Spleen (tissue), 11 donors: ENCODE measurements around the gene VPS26B. TPM values are rescaled to one million over a fixed set of nuclear protein-coding genes. Genes with fewer than 3 reads are reported as not detected.

Experiments used
- DNase-seq: peaks from one replicate; pipeline ENCODE4 v3.0.0-alpha.2; 2020
- H3K27ac ChIP-seq, 8 donors: fragments of 200-600 bp; sonication (generic) in 7 of 8; 1 replicate in 4 of 8; 2 replicates in 4 of 8; pipeline versions ENCODE4 v1.5.0 to v1.8.0; 2016 to 2021; ENCODE audit warnings: inconsistent platforms in 4 of 8, mild to moderate bottlenecking in 4 of 8, moderate library complexity in 1 of 8
- H3K27me3 ChIP-seq, 7 donors: fragments of 200-600 bp; sonication (generic) in 6 of 7; replicated peaks in 1 of 7; 1 replicate in 4 of 7; 2 replicates in 3 of 7; pipeline versions ENCODE4 v1.5.0 to v1.8.0; 2016 to 2021; ENCODE audit warnings: inconsistent platforms in 3 of 7, mild to moderate bottlenecking in 1 of 7
- H3K36me3 ChIP-seq, 6 donors: fragments of 200-600 bp; sonication (generic) in 5 of 6; 1 replicate in 4 of 6; 2 replicates in 2 of 6; pipeline versions ENCODE4 v1.5.0 to v1.8.0; 2016 to 2021; ENCODE audit warnings: inconsistent platforms in 2 of 6
- H3K4me1 ChIP-seq, 6 donors: fragments of 200-600 bp; sonication (generic) in 5 of 6; 1 replicate in 3 of 6; 2 replicates in 3 of 6; pipeline versions ENCODE4 v1.5.0 to v1.8.0; 2016 to 2021; ENCODE audit warnings: inconsistent platforms in 3 of 6
- H3K4me3 ChIP-seq, 8 donors: fragments of 200-600 bp; sonication (generic) in 7 of 8; 1 replicate in 4 of 8; 2 replicates in 4 of 8; pipeline versions ENCODE4 v1.5.0 to v1.8.0; 2016 to 2021; ENCODE audit warnings: inconsistent platforms in 4 of 8, mild to moderate bottlenecking in 4 of 8, moderate library complexity in 2 of 8
- H3K9me3 ChIP-seq, 8 donors: fragments of 200-600 bp; sonication (generic) in 7 of 8; 1 replicate in 4 of 8; 2 replicates in 4 of 8; pipeline versions ENCODE4 v1.5.0 to v1.8.0; 2016 to 2021; ENCODE audit warnings: inconsistent platforms in 4 of 8
- POLR2A ChIP-seq, 3 donors: fragments of 450-650 bp; IDR thresholded peaks; one replicate each; pipeline ENCODE4 v1.5.1; 2017; ENCODE audit warnings: antibody characterized with exemption in 3 of 3, mild to moderate bottlenecking in 1 of 3
- POLR2AphosphoS5 ChIP-seq, 3 donors: sonication (generic); formaldehyde crosslinking; IDR thresholded peaks; one replicate each; pipeline ENCODE4 v1.5.1; 2017; ENCODE audit warnings: antibody characterized with exemption in 3 of 3
- WGBS, 5 donors: extraction: QIAGEN DNeasy Blood & Tissue Kit in 3 of 5; methylation state at CpG; one replicate each; pipeline versions ENCODE4 v1.1.5 to v1.1.7; 2013 to 2018; 5-methylcytosine and 5-hydroxymethylcytosine counted together
- intact Hi-C: fragments of 100-400 bp; cut with DNase I; formaldehyde crosslinking; loops from one replicate; pipeline ENCODE4 v1.15.0; 2023; ENCODE audit warnings: low total_unique reads
- polyA plus RNA-seq, 3 donors: library from polyadenylated mRNA; stranded (reverse); fragments of 200-250 nt; gene quantifications; one replicate each; pipeline ENCODE4 v1.2.1, GENCODE V29; 2013
- total RNA-seq, 7 donors: library from RNA; depleted of rRNA in 3 of 7; stranded (reverse); fragments of >200 nt in 3 of 7; fragmentation: NEBNext Ultra II Directional in 4 of 7; extraction: Animal tissue kit (Norgen Biotek cat#: 25700) in 4 of 7; gene quantifications; one replicate each; pipeline versions ENCODE4 v1.1.0 to v1.2.1, GENCODE V29; 2016 to 2021
- TF ChIP-seq, protein P1 (sequence below), 11 experiments: fragments of 200-600 bp in 7 of 11; fragments of 450-650 bp in 4 of 11; sonication (generic) in 4 of 11; IDR thresholded peaks in 8 of 11; conservative IDR thresholded peaks in 3 of 11; 1 replicate in 7 of 11; 2 replicates in 4 of 11; pipeline versions ENCODE4 v1.4.0 to v1.8.0; 2016 to 2021; ENCODE audit warnings: antibody characterized with exemption in 11 of 11, inconsistent platforms in 4 of 11, mild to moderate bottlenecking in 1 of 11
- donor health status: healthy with polysubstance abuse.
- donor health status: DM: no; HTN: no; CAD: no; lungs with moderate emphysema.
- donor health status: DM: no; HTN: no; CAD: no.
- donor health status: Bipolar disorder and iron deficiency.
- donor health status: healthy.
- donor health status: DM: no; HTN: no; CAD: no.
- donor health status: DM: yes; HTN: yes; CAD: no.

VPS26B gene
- total and polyA plus RNA-seq, 10 donors: 9.7 to 48.9 (median 38.9) TPM

- Histone ChIP-seq H3K27ac (peak overlapping the region in 3 of 8 donors; percentile 9 to 32 (median 31)), H3K9me3 (no peaks in the 10 kb centered on the region), H3K27me3 (no peaks in the 10 kb centered on the region), H3K36me3 (peaks cover 2 to 61% (median 54%) of the 10 kb centered on the region in 6 donors), H3K4me1 (peaks cover 10 to 54% (median 33%) of the 10 kb centered on the region in 6 donors), H3K4me3 (no peak overlapping the region)
- no peak for DNase-seq
- 74 to 92% (median 84%) methylated on average over 3 of the region's 3 CpGs for WGBS, 5 donors
- intact Hi-C loops: loop anchor here (10.0 kb wide), 1 partner anchor 45 kb away; no protein-coding TSS in a partner anchor
- TF ChIP-seq, protein P1, sequence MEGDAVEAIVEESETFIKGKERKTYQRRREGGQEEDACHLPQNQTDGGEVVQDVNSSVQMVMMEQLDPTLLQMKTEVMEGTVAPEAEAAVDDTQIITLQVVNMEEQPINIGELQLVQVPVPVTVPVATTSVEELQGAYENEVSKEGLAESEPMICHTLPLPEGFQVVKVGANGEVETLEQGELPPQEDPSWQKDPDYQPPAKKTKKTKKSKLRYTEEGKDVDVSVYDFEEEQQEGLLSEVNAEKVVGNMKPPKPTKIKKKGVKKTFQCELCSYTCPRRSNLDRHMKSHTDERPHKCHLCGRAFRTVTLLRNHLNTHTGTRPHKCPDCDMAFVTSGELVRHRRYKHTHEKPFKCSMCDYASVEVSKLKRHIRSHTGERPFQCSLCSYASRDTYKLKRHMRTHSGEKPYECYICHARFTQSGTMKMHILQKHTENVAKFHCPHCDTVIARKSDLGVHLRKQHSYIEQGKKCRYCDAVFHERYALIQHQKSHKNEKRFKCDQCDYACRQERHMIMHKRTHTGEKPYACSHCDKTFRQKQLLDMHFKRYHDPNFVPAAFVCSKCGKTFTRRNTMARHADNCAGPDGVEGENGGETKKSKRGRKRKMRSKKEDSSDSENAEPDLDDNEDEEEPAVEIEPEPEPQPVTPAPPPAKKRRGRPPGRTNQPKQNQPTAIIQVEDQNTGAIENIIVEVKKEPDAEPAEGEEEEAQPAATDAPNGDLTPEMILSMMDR (IDR thresholded peaks at IDR 0.05 in 8 of 11, conservative IDR thresholded peaks at IDR 0.05 in 3 of 11): no peak
- TF ChIP-seq POLR2A (IDR thresholded peaks at IDR 0.05): no peak
- TF ChIP-seq POLR2AphosphoS5 (IDR thresholded peaks at IDR 0.05): no peak
These were observed 25.8 kb downstream of the VPS26B start for GRCh38 chr11:134250246-134250645.

DNA sequence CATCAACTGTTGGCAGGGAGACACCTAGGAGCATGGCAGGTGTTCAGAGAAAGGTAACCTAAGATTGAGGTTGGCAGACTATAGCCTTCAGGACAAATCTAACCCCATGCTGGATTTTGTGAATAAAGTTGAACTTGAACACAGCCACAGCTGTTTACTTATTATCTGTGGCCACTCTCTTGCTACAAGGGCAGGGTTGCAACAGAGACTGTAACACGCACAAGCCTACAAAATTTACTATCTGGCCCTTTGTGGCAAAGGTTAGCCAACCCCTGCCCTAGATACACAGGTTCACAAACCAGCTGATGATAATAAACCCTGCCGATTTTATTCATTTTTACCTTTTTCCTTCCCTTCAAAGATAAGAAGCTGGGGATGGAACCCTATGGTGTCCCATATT is 26.2 kb downstream of the VPS26B start:
- Histone ChIP-seq H3K27me3 (no peaks in the 10 kb centered on the region), H3K27ac (peak overlapping the region in 3 of 8 donors; percentile 9 to 32 (median 31)), H3K9me3 (no peaks in the 10 kb centered on the region), H3K4me1 (peaks cover 10 to 58% (median 36%) of the 10 kb centered on the region in 6 donors), H3K36me3 (peaks cover 2 to 56% (median 49%) of the 10 kb centered on the region in 6 donors), H3K4me3 (no peak overlapping the region)
- intact Hi-C loops: loop anchor here (10.0 kb wide), 1 partner anchor 46 kb away; no protein-coding TSS in a partner anchor
- 55 to 88% (median 72%) methylated on average over 2 of the region's 2 CpGs for WGBS, 5 donors
- DNase-seq: no peak
- TF ChIP-seq POLR2AphosphoS5 (IDR thresholded peaks at IDR 0.05) (no peak), POLR2A (IDR thresholded peaks at IDR 0.05) (no peak)
- TF ChIP-seq, protein P1 (IDR thresholded peaks at IDR 0.05 in 8 of 11, conservative IDR thresholded peaks at IDR 0.05 in 3 of 11): no peak

DNA sequence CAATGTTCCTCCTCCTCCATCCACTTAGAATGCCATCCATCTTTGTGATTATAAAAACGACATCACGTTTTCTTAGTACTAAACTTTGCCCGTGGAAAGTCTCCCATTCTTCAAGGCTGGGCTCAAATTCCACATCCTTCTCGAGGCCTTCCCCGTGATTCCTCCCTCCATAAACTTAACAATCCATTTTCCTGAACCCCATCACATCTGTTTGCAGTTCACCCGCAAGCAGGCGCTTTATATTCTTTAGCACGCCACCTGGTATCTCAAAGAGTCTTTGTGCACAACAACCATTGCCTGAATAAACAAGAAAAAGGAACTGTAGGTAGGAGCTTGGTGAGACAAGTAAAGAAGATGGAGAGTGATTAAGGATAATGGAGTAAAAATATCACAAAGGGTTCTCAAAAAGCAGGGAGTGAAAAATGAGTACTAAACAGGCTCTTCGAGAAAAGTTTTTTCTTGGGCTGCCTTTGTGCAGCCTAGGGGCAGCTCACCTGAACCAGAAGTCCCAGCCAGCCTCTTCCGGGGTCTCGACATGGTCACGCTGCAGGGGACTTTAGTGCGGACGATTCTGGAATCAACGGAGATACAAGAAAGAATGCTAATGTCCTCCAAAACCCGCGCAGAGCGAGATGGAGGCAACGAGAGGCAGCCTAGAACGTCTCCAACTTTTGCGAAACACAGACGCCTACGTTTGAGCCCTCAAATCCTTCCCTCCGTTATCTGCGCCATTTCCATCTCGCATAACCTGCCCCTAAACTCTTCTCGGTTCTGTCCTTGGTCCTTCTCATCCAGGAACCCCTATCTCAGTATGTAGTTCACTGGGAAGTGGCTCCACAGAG is 28.1 kb downstream of the VPS26B start:
- 5 to 9% (median 7%) methylated on average over 27 of the region's 27 CpGs for WGBS, 5 donors
- TF ChIP-seq POLR2AphosphoS5 (IDR thresholded peaks at IDR 0.05): no peak
- no peak for TF ChIP-seq POLR2A (IDR thresholded peaks at IDR 0.05)
- TF ChIP-seq, protein P1 (IDR thresholded peaks at IDR 0.05 in 8 of 11, conservative IDR thresholded peaks at IDR 0.05 in 3 of 11): no peak
- H3K4me1 ChIP-seq: peaks cover 10 to 70% (median 36%) of the 10 kb centered on the region in 6 donors
- H3K27me3 ChIP-seq: no peaks in the 10 kb centered on the region
- no peaks in the 10 kb centered on the region for H3K9me3 ChIP-seq
- H3K27ac ChIP-seq: peak overlapping the region in 7 of 8 donors; percentile 47 to 88 (median 80)
- H3K36me3 ChIP-seq: peaks cover 2 to 51% (median 38%) of the 10 kb centered on the region in 6 donors
- H3K4me3 ChIP-seq: peak overlapping the region; percentile 68 to 96 (median 88)
- intact Hi-C loops: loop anchor here (10.0 kb wide), 1 partner anchor 48 kb away; no protein-coding TSS in a partner anchor
- peak; percentile 82 for DNase-seq
